Measurements from ENCODE around the gene DLGAP4.
A peak's percentile ranks its signal among the peaks of the same experiment; 100 is the strongest.

DLGAP4 gene

DNA sequence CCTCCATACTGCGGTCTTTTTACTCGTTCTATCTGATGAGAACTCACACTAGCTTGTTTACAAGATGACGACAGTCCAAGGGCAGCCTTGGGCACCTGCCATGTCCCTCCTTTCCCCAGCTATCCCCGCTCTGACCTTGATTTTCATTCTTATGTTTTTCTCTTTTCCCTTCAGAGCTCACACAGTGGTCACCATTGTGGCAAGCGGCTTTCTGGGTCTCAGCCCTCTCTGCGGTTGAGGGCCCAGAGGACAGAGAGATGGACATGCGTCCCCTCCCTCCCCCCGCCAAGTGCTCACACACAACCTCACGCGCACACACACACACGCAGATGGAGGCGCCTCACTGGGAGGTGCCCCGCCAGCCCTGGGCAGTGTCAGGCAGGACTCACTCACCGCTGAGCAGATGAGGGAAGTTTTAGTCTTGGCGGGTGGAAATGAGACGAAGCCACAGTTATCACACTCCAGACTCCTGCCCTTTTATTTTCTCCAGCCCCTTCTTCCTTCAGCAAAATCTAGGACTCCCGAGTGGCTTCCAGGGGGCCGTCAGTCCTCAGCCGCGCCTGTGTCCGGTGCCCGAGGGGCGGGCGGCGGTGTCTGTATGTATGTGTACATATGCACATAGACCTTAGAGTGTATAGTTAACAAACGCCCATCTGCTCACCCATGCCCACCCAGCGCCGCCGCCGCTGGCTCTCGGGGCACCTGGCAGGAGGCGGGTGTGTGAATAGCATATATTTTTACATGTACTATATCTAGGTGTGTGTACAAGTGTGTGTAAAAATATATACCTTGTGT lies 221.4 kb downstream of the DLGAP4 start:
- Histone ChIP-seq H3K27ac (ENCODE audit: low read depth, low read length) (no peak overlapping the region), H3K4me1 (ENCODE audit: control insufficient read depth in 5 of 5, insufficient read depth in 5 of 5, low read length in 5 of 5) (peaks cover 0 to 5% (median 3%) of the 10 kb centered on the region in 5 donors), H3K36me3 (ENCODE audit: control insufficient read depth in 5 of 5, insufficient read depth in 5 of 5, low read length in 5 of 5) (peaks cover 0 to 57% (median 45%) of the 10 kb centered on the region in 5 donors), H3K9ac (ENCODE audit: low read length in 5 of 5) (no peak overlapping the region), H3K27me3 (ENCODE audit: control insufficient read depth in 5 of 5, insufficient read depth in 4 of 5, low read length in 5 of 5) (no peaks in the 10 kb centered on the region), H3K9me3 (ENCODE audit: control insufficient read depth in 5 of 5, low read length in 5 of 5) (no peaks in the 10 kb centered on the region), H3K4me3 (ENCODE audit: low read depth in 1 of 5, low read length in 5 of 5) (no peak overlapping the region)

DNA sequence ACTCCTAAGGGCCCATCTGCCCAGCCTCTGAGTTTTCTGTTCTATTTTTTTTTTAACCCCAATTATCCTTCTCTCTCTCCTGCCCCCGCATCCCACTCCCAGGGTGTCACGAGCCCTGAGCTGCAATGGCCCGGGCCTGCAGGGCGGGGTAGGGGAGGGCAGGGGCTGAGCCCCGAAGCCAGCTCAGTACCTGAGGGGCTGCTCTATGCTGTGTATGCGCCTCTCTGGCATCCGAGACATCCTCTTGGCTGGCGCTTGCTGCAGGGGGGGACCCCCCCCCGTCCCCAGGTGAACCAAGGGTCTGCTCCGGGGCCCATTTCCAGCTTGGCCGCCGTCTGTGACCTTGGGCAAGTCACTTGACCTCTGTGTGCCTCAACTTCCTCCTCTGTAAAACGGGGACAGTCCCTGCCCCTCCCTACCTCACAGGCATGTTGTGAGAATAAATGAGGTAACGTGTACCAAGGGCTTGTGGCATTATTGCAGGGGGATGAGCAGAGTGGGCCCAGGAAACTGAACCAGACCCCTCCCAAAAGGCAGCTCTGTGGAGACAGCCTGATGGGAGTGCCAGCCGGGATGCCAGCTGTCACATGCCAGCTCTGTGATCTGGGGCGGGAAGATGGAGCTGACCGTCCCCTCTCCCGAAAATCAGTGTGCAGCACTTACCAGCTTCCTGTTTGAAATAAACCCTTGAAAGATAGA lies 222.2 kb downstream of the DLGAP4 start:
- Histone ChIP-seq H3K36me3 (ENCODE audit: control insufficient read depth in 5 of 5, insufficient read depth in 5 of 5, low read length in 5 of 5) (peaks cover 0 to 55% (median 45%) of the 10 kb centered on the region in 5 donors), H3K27ac (ENCODE audit: low read depth, low read length) (no peak overlapping the region), H3K4me1 (ENCODE audit: control insufficient read depth in 5 of 5, insufficient read depth in 5 of 5, low read length in 5 of 5) (no peaks in the 10 kb centered on the region)

DNA sequence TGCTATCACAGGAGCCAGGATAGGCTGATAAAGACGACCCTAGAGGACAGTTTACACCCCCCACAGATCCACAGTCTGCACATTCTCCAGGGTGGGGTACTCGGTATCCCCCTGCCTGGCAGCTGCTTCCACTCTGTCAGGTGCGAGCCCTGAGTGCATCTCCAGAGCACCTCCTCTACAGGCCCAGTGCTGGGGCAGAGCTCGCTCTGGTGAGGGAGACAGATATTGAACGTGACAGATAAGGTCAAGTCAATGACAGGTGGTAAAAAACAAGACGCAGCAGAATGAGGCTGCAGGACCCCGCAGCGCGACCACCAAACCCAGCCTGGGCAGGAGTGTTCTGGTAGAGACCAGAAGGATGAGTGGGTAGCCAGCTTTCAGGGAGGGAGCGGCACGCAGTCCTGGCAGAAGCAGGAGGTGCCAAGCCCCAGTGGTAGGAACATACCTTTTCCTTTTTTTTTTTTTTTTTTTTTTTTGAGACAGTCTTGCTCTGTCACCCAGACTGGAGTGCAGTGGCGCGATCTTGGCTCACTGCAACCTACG lies 222.8 kb downstream of the DLGAP4 start:
- Histone ChIP-seq H3K9ac (ENCODE audit: low read length in 5 of 5) (no peak overlapping the region), H3K4me3 (ENCODE audit: low read depth in 1 of 5, low read length in 5 of 5) (no peak overlapping the region), H3K27me3 (ENCODE audit: control insufficient read depth in 5 of 5, insufficient read depth in 4 of 5, low read length in 5 of 5) (no peaks in the 10 kb centered on the region), H3K9me3 (ENCODE audit: control insufficient read depth in 5 of 5, low read length in 5 of 5) (no peaks in the 10 kb centered on the region), H3K36me3 (ENCODE audit: control insufficient read depth in 5 of 5, insufficient read depth in 5 of 5, low read length in 5 of 5) (peaks cover 0 to 51% (median 42%) of the 10 kb centered on the region in 5 donors), H3K4me1 (ENCODE audit: control insufficient read depth in 5 of 5, insufficient read depth in 5 of 5, low read length in 5 of 5) (no peaks in the 10 kb centered on the region), H3K27ac (ENCODE audit: low read depth, low read length) (no peak overlapping the region)

More for the DNA sequence above, 222.2 kb downstream of the DLGAP4 start:
- H3K27me3 ChIP-seq (ENCODE audit: control insufficient read depth in 5 of 5, insufficient read depth in 4 of 5, low read length in 5 of 5): no peaks in the 10 kb centered on the region
- H3K9me3 ChIP-seq (ENCODE audit: control insufficient read depth in 5 of 5, low read length in 5 of 5): no peaks in the 10 kb centered on the region
- H3K9ac ChIP-seq (ENCODE audit: low read length in 5 of 5): no peak overlapping the region
- H3K4me3 ChIP-seq (ENCODE audit: low read depth in 1 of 5, low read length in 5 of 5): no peak overlapping the region

DNA sequence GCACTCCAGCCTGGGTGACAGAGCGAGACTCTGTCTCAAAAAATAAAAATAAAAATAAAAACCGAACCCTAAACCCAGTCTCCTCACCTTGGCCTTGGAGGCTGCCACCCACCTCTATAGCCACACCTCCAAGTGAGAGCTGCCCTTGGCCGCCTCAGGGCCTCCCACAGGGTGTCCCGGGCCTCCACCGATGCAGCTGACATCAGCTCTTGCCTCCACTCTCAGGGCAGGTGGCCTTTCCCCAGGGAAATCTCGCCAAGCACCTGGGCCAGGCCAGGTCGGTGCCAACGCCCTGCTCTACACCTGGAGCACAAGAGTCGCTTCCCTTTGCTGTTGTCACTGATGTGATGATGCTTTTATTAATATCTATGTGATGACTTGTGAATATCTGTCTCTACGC lies 226.2 kb downstream of the DLGAP4 start:
- H3K4me3 ChIP-seq (ENCODE audit: low read depth in 1 of 5, low read length in 5 of 5): no peak overlapping the region
- no peaks in the 10 kb centered on the region for H3K4me1 ChIP-seq (ENCODE audit: control insufficient read depth in 5 of 5, insufficient read depth in 5 of 5, low read length in 5 of 5)
- no peaks in the 10 kb centered on the region for H3K9me3 ChIP-seq (ENCODE audit: control insufficient read depth in 5 of 5, low read length in 5 of 5)
- H3K27me3 ChIP-seq (ENCODE audit: control insufficient read depth in 5 of 5, insufficient read depth in 4 of 5, low read length in 5 of 5): no peaks in the 10 kb centered on the region
- H3K27ac ChIP-seq (ENCODE audit: low read depth, low read length): no peak overlapping the region
- H3K36me3 ChIP-seq (ENCODE audit: control insufficient read depth in 5 of 5, insufficient read depth in 5 of 5, low read length in 5 of 5): peaks cover 0 to 17% (median 13%) of the 10 kb centered on the region in 5 donors
- no peak overlapping the region for H3K9ac ChIP-seq (ENCODE audit: low read length in 5 of 5)

DNA sequence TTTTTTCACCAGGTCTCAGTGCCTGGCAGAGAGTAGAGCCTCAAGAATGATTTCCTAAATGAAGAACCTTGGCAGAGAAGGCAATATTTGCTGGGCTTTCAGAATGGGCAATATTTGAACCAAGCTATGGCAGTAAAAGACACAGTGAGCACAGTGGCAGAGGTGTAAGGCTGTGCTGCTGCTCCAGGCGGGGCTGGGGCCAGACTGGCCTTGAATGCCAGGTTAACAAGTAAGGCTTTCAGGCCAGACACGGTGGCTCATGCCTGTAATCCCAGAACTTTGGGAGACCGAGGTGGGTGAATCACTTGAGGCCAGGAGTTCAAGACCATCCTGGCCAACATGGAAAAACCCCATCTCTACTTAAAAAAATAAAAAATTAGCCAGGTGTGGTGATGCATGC lies 226.7 kb downstream of the DLGAP4 start:
- H3K9ac ChIP-seq (ENCODE audit: low read length in 5 of 5): no peak overlapping the region
- no peak overlapping the region for H3K4me3 ChIP-seq (ENCODE audit: low read depth in 1 of 5, low read length in 5 of 5)
- peaks cover 0 to 13% (median 9%) of the 10 kb centered on the region in 5 donors for H3K36me3 ChIP-seq (ENCODE audit: control insufficient read depth in 5 of 5, insufficient read depth in 5 of 5, low read length in 5 of 5)
- H3K4me1 ChIP-seq (ENCODE audit: control insufficient read depth in 5 of 5, insufficient read depth in 5 of 5, low read length in 5 of 5): peaks cover 0 to 2% (median 0%) of the 10 kb centered on the region in 5 donors
- no peaks in the 10 kb centered on the region for H3K9me3 ChIP-seq (ENCODE audit: control insufficient read depth in 5 of 5, low read length in 5 of 5)
- H3K27ac ChIP-seq (ENCODE audit: low read depth, low read length): no peak overlapping the region
- no peaks in the 10 kb centered on the region for H3K27me3 ChIP-seq (ENCODE audit: control insufficient read depth in 5 of 5, insufficient read depth in 4 of 5, low read length in 5 of 5)

DNA sequence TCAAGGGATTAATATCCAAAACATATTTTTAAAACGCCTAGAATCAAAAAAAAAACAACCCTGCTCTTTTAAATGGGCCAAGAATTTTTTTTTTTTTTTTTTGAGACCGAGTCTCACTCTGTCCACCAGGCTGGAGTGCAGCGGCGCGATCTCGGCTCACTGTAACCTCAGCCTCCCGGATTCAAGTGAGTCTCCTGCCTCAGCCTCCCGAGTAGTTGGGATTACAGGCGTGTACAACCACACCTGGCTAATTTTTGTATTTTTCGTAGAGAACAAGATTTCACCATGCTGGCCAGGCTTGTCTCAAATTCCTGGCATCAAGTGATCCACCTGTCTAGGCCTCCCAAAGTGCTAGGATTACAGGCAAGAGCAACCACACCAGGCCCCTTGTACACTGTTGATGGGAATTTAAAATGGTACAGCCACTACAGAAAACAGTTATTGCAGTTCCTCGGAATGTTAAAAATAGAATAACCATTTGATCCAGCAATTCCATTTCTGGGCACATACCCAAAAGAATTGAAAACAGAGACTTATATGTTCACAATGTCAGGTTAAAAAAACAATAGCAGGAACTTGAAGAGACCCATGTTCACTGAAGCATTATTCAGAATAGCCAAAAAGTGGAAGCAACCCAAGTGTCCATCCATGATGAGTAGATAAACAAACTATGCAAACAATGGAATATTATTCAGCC lies 232.0 kb downstream of the DLGAP4 start:
- Histone ChIP-seq H3K4me1 (ENCODE audit: control insufficient read depth in 5 of 5, insufficient read depth in 5 of 5, low read length in 5 of 5) (peaks cover 7 to 33% (median 29%) of the 10 kb centered on the region in 5 donors), H3K27ac (ENCODE audit: low read depth, low read length) (no peak overlapping the region), H3K4me3 (ENCODE audit: low read depth in 1 of 5, low read length in 5 of 5) (no peak overlapping the region), H3K36me3 (ENCODE audit: control insufficient read depth in 5 of 5, insufficient read depth in 5 of 5, low read length in 5 of 5) (no peaks in the 10 kb centered on the region), H3K9me3 (ENCODE audit: control insufficient read depth in 5 of 5, low read length in 5 of 5) (no peaks in the 10 kb centered on the region), H3K27me3 (ENCODE audit: control insufficient read depth in 5 of 5, insufficient read depth in 4 of 5, low read length in 5 of 5) (no peaks in the 10 kb centered on the region), H3K9ac (ENCODE audit: low read length in 5 of 5) (no peak overlapping the region)

DNA sequence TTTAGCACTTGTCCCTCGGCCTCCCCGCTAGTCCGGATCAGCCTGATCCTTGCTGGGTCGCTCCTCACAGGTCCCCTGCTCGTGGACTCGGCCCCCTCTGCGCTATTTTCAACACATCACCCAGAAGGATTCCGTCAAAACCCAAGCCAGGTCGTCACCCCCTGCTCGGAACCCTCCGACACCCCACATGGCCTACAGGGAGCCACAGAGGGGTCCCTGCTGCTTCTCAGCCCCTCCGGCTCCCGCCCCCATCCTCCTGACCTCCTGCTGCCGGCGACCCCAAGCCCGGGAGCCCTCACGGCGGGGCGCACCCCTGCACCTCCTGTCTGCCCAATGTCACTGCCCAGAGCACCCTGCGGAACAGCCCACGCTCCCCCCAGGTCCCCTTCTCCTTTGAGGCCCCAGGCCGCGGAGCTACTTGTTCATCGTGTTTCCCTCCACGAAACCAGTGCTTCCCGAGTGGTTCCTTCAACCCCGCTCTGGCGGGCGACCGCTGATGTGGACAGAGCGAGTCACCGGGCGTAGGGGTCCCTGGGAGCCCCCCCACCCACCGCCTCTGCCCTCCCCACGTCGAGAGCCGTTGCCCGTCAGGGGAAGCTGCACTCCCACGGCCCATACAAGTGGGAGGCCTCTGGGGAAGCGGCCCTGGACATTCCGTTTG lies 234.5 kb downstream of the DLGAP4 start:
- Histone ChIP-seq H3K4me3 (ENCODE audit: low read depth in 1 of 5, low read length in 5 of 5) (peak overlapping the region; percentile 15 to 90 (median 53)), H3K9ac (ENCODE audit: low read length in 5 of 5) (peak overlapping the region in 4 of 5 donors; percentile 53 to 84 (median 66)), H3K36me3 (ENCODE audit: control insufficient read depth in 5 of 5, insufficient read depth in 5 of 5, low read length in 5 of 5) (peaks cover 0 to 8% (median 4%) of the 10 kb centered on the region in 5 donors), H3K27me3 (ENCODE audit: control insufficient read depth in 5 of 5, insufficient read depth in 4 of 5, low read length in 5 of 5) (no peaks in the 10 kb centered on the region), H3K9me3 (ENCODE audit: control insufficient read depth in 5 of 5, low read length in 5 of 5) (no peaks in the 10 kb centered on the region), H3K4me1 (ENCODE audit: control insufficient read depth in 5 of 5, insufficient read depth in 5 of 5, low read length in 5 of 5) (peaks cover 19 to 52% (median 47%) of the 10 kb centered on the region in 5 donors), H3K27ac (ENCODE audit: low read depth, low read length) (peak overlapping the region; percentile 99)

DNA sequence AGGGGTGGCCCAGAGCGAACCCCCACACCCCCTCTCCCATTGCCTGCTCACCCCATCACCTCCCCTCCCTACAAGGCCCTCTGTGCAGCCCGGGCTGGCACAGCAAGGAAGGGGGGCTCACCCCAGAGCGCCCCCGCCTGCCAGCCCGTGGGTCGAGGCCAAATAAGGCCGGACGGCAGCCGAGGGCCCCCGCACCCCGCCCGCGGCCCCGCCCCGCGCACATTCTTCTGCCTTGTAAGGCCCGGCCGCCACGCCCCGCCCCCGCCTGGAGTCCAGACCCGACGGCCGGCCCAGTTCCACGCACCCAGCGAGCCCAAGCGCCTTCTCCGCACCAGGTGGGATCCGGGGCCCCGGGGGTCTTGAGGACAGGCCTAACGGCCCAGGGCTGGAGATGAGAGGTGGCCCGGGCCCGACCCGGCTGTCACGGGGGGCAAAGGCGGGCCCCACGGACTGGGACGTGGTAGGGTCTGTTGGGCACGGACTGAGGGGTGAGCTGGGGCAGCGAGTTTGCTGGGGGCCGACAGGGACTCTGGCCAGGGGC lies 235.2 kb downstream of the DLGAP4 start, which contains the start of gene MYL9:
MYL9 (plus strand) TSS at position 293 of the 541 bp plus-strand sequence. CDS start 3,366 bp downstream, outside the sequence.
- Histone ChIP-seq H3K4me3 (ENCODE audit: low read depth in 1 of 5, low read length in 5 of 5) (peak within 1 kb of the TSS; percentile 70 to 98 (median 78)), H3K36me3 (ENCODE audit: control insufficient read depth in 5 of 5, insufficient read depth in 5 of 5, low read length in 5 of 5) (peaks cover 0 to 15% (median 10%) of the 10 kb centered on the region in 5 donors), H3K9ac (ENCODE audit: low read length in 5 of 5) (peak within 1 kb of the TSS; percentile 84 to 97 (median 90)), H3K27ac (ENCODE audit: low read depth, low read length) (peak within 1 kb of the TSS; percentile 99), H3K9me3 (ENCODE audit: control insufficient read depth in 5 of 5, low read length in 5 of 5) (no peaks in the 10 kb centered on the region), H3K27me3 (ENCODE audit: control insufficient read depth in 5 of 5, insufficient read depth in 4 of 5, low read length in 5 of 5) (no peaks in the 10 kb centered on the region), H3K4me1 (ENCODE audit: control insufficient read depth in 5 of 5, insufficient read depth in 5 of 5, low read length in 5 of 5) (peaks cover 19 to 58% (median 49%) of the 10 kb centered on the region in 5 donors)

All from subcutaneous abdominal adipose tissue (tissue), 5 donors.